H7 (cell line): ENCODE results near the gene YTHDF2. TPM values are rescaled to one million over a fixed set of nuclear protein-coding genes. Genes with fewer than 3 reads are reported as not detected.

Experiments used
- total RNA-seq: library from RNA; depleted of rRNA; stranded (reverse); fragments of >200 nt; shearing (Covaris generic); gene quantifications from 2 replicates; pipeline ENCODE4 v1.2.3, GENCODE V29; 2014; rRNA removed

The YTHDF2 gene
- total RNA-seq, 1 experiment from 2014 or later: 114 TPM

Other genes starting within 250 kb of the YTHDF2 start
- gene RCC1, start 230.9 kb upstream of the YTHDF2 start, total RNA-seq: 113 and 136 TPM in 2 replicates
- 35.3 and 37.1 TPM in 2 replicates for gene TRNAU1AP, start 183.9 kb upstream of the YTHDF2 start, total RNA-seq
- gene RAB42, start 144.7 kb upstream of the YTHDF2 start, total RNA-seq: 6.2 and 11.5 TPM in 2 replicates
- 72.3 and 78.8 TPM in 2 replicates for gene TAF12, start 93.9 kb upstream of the YTHDF2 start, total RNA-seq
- gene RNU11, start 88.3 kb upstream of the YTHDF2 start, total RNA-seq: not detected in 2 replicates
- 20.9 and 22.5 TPM in 2 replicates for gene GMEB1, start 68.2 kb upstream of the YTHDF2 start, total RNA-seq
- gene OPRD1, start 75.2 kb downstream of the YTHDF2 start, total RNA-seq: 0.52 and 0.81 TPM in 2 replicates
- gene EPB41, start 177.6 kb downstream of the YTHDF2 start, total RNA-seq: 58.7 and 79.7 TPM in 2 replicates